HepG2 (cell line): ENCODE data around the gene NXPH4. TPM values are rescaled to one million over a fixed set of nuclear protein-coding genes. Genes with fewer than 3 reads are reported as not detected.

ENCODE experiments used
- ATAC-seq: fragments of 200-7000 bp; cut with Tn5 transposase; 3 replicates; pipeline ENCODE4 v1.9.1; 2020; ENCODE audit warnings: mild to moderate bottlenecking, moderate library complexity
- BruUV-seq: library from RNA; stranded (reverse); fragments of 400-500 nt; replicated peaks from 2 replicates; lab custom pipeline; 2021; lab: Mats Ljungman, UMichigan
- CTCF ChIA-PET: fragments of 300-600 bp; formaldehyde crosslinking; extraction: SDS; loops from one replicate; lab custom pipeline; 2021; ENCODE audit warnings: low total read pairs, inconsistent platforms, low intra/inter-chr PET ratio; lab: Yijun Ruan, JAX
- POLR2A ChIA-PET: fragments of 350-600 bp; sonication (Branson Sonifier 250); formaldehyde crosslinking; loops from one replicate; lab custom pipeline; 2020; ENCODE audit warnings: antibody characterized with exemption, inconsistent platforms; lab: Yijun Ruan, JAX
- DNase-seq: peaks from one replicate; pipeline ENCODE4 v3.0.0-alpha.2; 2015; ENCODE audit warnings: low spot score
- FAIRE-seq: peaks from 3 replicates; lab custom pipeline; 2011; peaks lifted over from hg19 to GRCh38; lab: Jason Lieb, UNC
- H2AFZ ChIP-seq: one replicate; pipeline ENCODE4 v1.6.1; 2011; ENCODE audit warnings: low read length, inconsistent platforms
- H3K27ac ChIP-seq: fragments of 300-600 bp; 3 replicates; pipeline ENCODE4 v1.8.0; 2011; ENCODE audit warnings: mixed run types, mild to moderate bottlenecking, mixed read lengths, low read length, inconsistent platforms; ENCODE audit not compliant: insufficient read depth; ENCODE audit errors: extremely low read length
- H3K27me3 ChIP-seq, 2 experiments: fragments of 200-600 bp in 1 of 2; 2 replicates in 1 of 2; 3 replicates in 1 of 2; pipeline versions ENCODE4 v1.6.0 to v1.8.0; 2011; ENCODE audit warnings: low read length in 2 of 2, mild to moderate bottlenecking in 2 of 2, moderate library complexity in 2 of 2, inconsistent platforms in 1 of 2; ENCODE audit not compliant: insufficient read depth in 2 of 2, control insufficient read depth in 1 of 2
- H3K36me3 ChIP-seq, 2 experiments: fragments of 200-600 bp in 1 of 2; replicated peaks in 1 of 2; 2 replicates in 1 of 2; 3 replicates in 1 of 2; pipeline versions ENCODE4 v1.5.1 to v1.8.0; 2011; ENCODE audit warnings: low read length in 2 of 2, inconsistent platforms in 1 of 2; ENCODE audit not compliant: insufficient read depth in 2 of 2, control insufficient read depth in 1 of 2
- H3K4me1 ChIP-seq: 2 replicates; pipeline ENCODE4 v1.5.1; 2012; ENCODE audit warnings: low read length, inconsistent platforms; ENCODE audit not compliant: insufficient read depth
- H3K4me2 ChIP-seq: 2 replicates; pipeline ENCODE4 v1.6.0; 2011; ENCODE audit warnings: low read depth, low read length, inconsistent platforms
- H3K4me3 ChIP-seq, 3 experiments: fragments of 200-600 bp in 1 of 3; sonication (generic), shearing (Covaris generic) in 1 of 3; replicated peaks in 1 of 3; 2 replicates each; pipeline ENCODE4 v1.5.1; 2011 to 2016; ENCODE audit warnings: low read length in 3 of 3, inconsistent platforms in 2 of 3, low read depth in 2 of 3, mild to moderate bottlenecking in 2 of 3, control low read depth in 1 of 3, mixed read lengths in 1 of 3; ENCODE audit not compliant: insufficient read depth in 1 of 3
- H3K79me2 ChIP-seq: one replicate; pipeline ENCODE4 v1.6.1; 2011; ENCODE audit warnings: low read length, inconsistent platforms; ENCODE audit not compliant: insufficient read depth
- H3K9ac ChIP-seq: 2 replicates; pipeline ENCODE4 v1.6.0; 2011; ENCODE audit warnings: mild to moderate bottlenecking, low read depth, low read length, inconsistent platforms; ENCODE audit not compliant: insufficient read depth
- H3K9me3 ChIP-seq: 2 replicates; pipeline ENCODE4 v1.5.1; 2012; ENCODE audit warnings: mild to moderate bottlenecking, low read length
- H4K20me1 ChIP-seq: 2 replicates; pipeline ENCODE4 v1.6.0; 2011; ENCODE audit warnings: inconsistent platforms, mild to moderate bottlenecking, low read length, moderate library complexity; ENCODE audit not compliant: insufficient read depth
- ATRX ChIP-seq: sonication (generic); formaldehyde crosslinking; IDR thresholded peaks from 2 replicates; pipeline ENCODE4 v1.4.0; 2020; ENCODE audit warnings: missing genetic modification reagents, borderline replicate concordance
- FOXO1 ChIP-seq: sonication (generic); formaldehyde crosslinking; IDR thresholded peaks from 2 replicates; pipeline ENCODE4 v1.4.0; 2020; ENCODE audit warnings: missing genetic modification reagents
- HIC2 ChIP-seq: sonication (generic); formaldehyde crosslinking; IDR thresholded peaks from 2 replicates; pipeline ENCODE4 v1.9.0; 2022; ENCODE audit warnings: low read depth, missing genetic modification reagents
- MAF1 ChIP-seq: sonication (generic); formaldehyde crosslinking; IDR thresholded peaks from 2 replicates; pipeline ENCODE4 v1.5.0; 2020; ENCODE audit warnings: missing genetic modification reagents, borderline replicate concordance
- MTF1 ChIP-seq: sonication (generic); formaldehyde crosslinking; IDR thresholded peaks from 2 replicates; pipeline ENCODE4 v1.5.0; 2020; ENCODE audit warnings: missing genetic modification reagents
- MXI1 ChIP-seq: IDR thresholded peaks from 3 replicates; pipeline ENCODE4 v1.6.1; 2012; ENCODE audit warnings: low read depth, low read length, inconsistent platforms, borderline replicate concordance
- RBAK ChIP-seq: sonication (generic); formaldehyde crosslinking; IDR thresholded peaks from 2 replicates; pipeline ENCODE4 v1.5.1; 2020; ENCODE audit warnings: mild to moderate bottlenecking, missing genetic modification reagents
- ZBTB10 ChIP-seq: sonication (generic); formaldehyde crosslinking; IDR thresholded peaks from 2 replicates; pipeline ENCODE4 v1.4.0; 2020; ENCODE audit warnings: missing genetic modification reagents, borderline replicate concordance
- ZNF280D ChIP-seq: sonication (generic); formaldehyde crosslinking; IDR thresholded peaks from 2 replicates; pipeline ENCODE4 v1.5.1; 2020; ENCODE audit warnings: mild to moderate bottlenecking, missing genetic modification reagents
- ZNF75D ChIP-seq: sonication (generic); formaldehyde crosslinking; IDR thresholded peaks from 2 replicates; pipeline ENCODE4 v1.8.1; 2023; ENCODE audit warnings: missing genetic modification reagents, mild to moderate bottlenecking, borderline replicate concordance
- ZNF761 ChIP-seq: sonication (generic); formaldehyde crosslinking; conservative IDR thresholded peaks from 2 replicates; pipeline ENCODE4 v1.4.0; 2020; ENCODE audit warnings: mild to moderate bottlenecking, missing genetic modification reagents
- ZSCAN21 ChIP-seq: sonication (generic); formaldehyde crosslinking; IDR thresholded peaks from 2 replicates; pipeline ENCODE4 v1.8.0; 2022; ENCODE audit warnings: mild to moderate bottlenecking, missing genetic modification reagents, moderate library complexity, borderline replicate concordance
- WGBS: methylation state at CpG from one replicate; pipeline ENCODE4 v1.1.6; 2017; ENCODE audit warnings: low lambda C conversion rate; 5-methylcytosine and 5-hydroxymethylcytosine counted together
- in situ Hi-C: cut with HindIII; loops from 2 replicates; pipeline ENCODE4 v1.10.0; 2017; ENCODE audit warnings: low pct_unique_long_range_greater_than_20kb; ENCODE audit not compliant: extremely low pct_ligation_motif_present
- intact Hi-C: fragments of 100-400 bp; cut with micrococcal nuclease; formaldehyde crosslinking; loops from one replicate; pipeline ENCODE4 v1.10.0; 2022; ENCODE audit not compliant: unreplicated experiment
- polyA plus RNA-seq, 8 experiments: library from polyadenylated mRNA; depleted of rRNA in 3 of 8; stranded (reverse) in 7 of 8; unstranded in 1 of 8; fragments of >200 nt; fragmentation: Illumina TruSeq in 4 of 8; extraction: Trizol in 4 of 8; gene quantifications; 2 replicates each; pipeline versions ENCODE4 v1.2.1 to v1.2.3, GENCODE V29; 2011 to 2016; ENCODE audit warnings: low read depth in 4 of 8, missing spikeins in 1 of 8, mixed read lengths in 1 of 8; ENCODE audit not compliant: insufficient read depth in 1 of 8
- total RNA-seq, 5 experiments: library from RNA; depleted of rRNA; stranded (reverse); fragments of >200 nt; fragmentation: Illumina TruSeq; extraction: Trizol; gene quantifications; 2 replicates each; pipeline ENCODE4 v1.2.3, GENCODE V29; 2016; ENCODE audit warnings: low read depth in 1 of 5
- TF ChIP-seq, protein P1 (sequence below): sonication (generic); formaldehyde crosslinking; IDR thresholded peaks from 2 replicates; pipeline ENCODE4 v1.4.0; 2020; ENCODE audit warnings: mild to moderate bottlenecking, missing genetic modification reagents
- TF ChIP-seq, protein P2 (sequence below): sonication (generic); formaldehyde crosslinking; IDR thresholded peaks from 2 replicates; pipeline ENCODE4 v1.9.0; 2021; ENCODE audit warnings: missing genetic modification reagents, borderline replicate concordance

Gene NXPH4
- total and polyA plus RNA-seq, 2 of the 13 experiments (the other 11 are each of a cell fraction or from before 2014, with no cell fraction given) = 0.13 TPM; not detected in 1

GRCh38 chr12:57219993-57220754 lies 3.6 kb downstream of the NXPH4 start:
- CTCF ChIA-PET = no interaction called here
- H3K9ac ChIP-seq = no peak overlapping the region
- H3K4me2 ChIP-seq = no peak overlapping the region
- FAIRE-seq = no peak
- H3K36me3 ChIP-seq = no peaks in the 10 kb centered on the region
- no peak for DNase-seq
- no peak for TF ChIP-seq ZSCAN21 (CRISPR knock-in tag)
- no peak for TF ChIP-seq MTF1 (CRISPR knock-in tag)
- TF ChIP-seq, protein P1, sequence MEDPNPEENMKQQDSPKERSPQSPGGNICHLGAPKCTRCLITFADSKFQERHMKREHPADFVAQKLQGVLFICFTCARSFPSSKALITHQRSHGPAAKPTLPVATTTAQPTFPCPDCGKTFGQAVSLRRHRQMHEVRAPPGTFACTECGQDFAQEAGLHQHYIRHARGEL (CRISPR knock-in tag) = no peak
- TF ChIP-seq RBAK (CRISPR knock-in tag) = no peak
- TF ChIP-seq FOXO1 (CRISPR knock-in tag) = no peak
- no peak for TF ChIP-seq MAF1 (CRISPR knock-in tag)
- TF ChIP-seq, protein P2, sequence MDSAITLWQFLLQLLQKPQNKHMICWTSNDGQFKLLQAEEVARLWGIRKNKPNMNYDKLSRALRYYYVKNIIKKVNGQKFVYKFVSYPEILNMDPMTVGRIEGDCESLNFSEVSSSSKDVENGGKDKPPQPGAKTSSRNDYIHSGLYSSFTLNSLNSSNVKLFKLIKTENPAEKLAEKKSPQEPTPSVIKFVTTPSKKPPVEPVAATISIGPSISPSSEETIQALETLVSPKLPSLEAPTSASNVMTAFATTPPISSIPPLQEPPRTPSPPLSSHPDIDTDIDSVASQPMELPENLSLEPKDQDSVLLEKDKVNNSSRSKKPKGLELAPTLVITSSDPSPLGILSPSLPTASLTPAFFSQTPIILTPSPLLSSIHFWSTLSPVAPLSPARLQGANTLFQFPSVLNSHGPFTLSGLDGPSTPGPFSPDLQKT (CRISPR knock-in tag) = no peak
- no peak for TF ChIP-seq ZNF761 (CRISPR knock-in tag)
- TF ChIP-seq ZBTB10 (CRISPR knock-in tag) = no peak
- no peak for TF ChIP-seq HIC2 (CRISPR knock-in tag)
- no peak for TF ChIP-seq MXI1
- TF ChIP-seq ZNF75D (CRISPR knock-in tag) = no peak
- no peak for TF ChIP-seq ATRX (CRISPR knock-in tag)
- TF ChIP-seq ZNF280D (CRISPR knock-in tag) = no peak
- no peaks in the 10 kb centered on the region for H3K9me3 ChIP-seq
- H3K27me3 ChIP-seq = peaks cover 20 to 86% of the 10 kb centered on the region in 2 experiments; a peak in 4 of 5 replicates
- POLR2A ChIA-PET = interaction anchor here (0.6 to 1.5 kb wide), 4 partner anchors 10 to 123 kb away, joined by 3 to 9 read pairs (median 3); partner anchors contain the start of gene SHMT2
- no peak overlapping the region for H2AFZ ChIP-seq
- BruUV-seq = no TSS peak
- peaks cover 53% of the 10 kb centered on the region for H3K4me1 ChIP-seq
- in situ Hi-C loops = no loop called here
- 21% methylated on average over 31 of the region's 38 CpGs for WGBS
- no peaks in the 10 kb centered on the region for H4K20me1 ChIP-seq
- no peak overlapping the region for H3K4me3 ChIP-seq
- H3K27ac ChIP-seq = no peak overlapping the region
- no peaks in the 10 kb centered on the region for H3K79me2 ChIP-seq
- ATAC-seq = no peak
- intact Hi-C loops = no loop called here
